OCI-LY1 (cell line): ENCODE measurements around the gene KCNN4.

Experiments
- H2AFZ ChIP-seq: fragments of 200-600 bp; sonication (generic), shearing (Covaris generic); 2 replicates; pipeline ENCODE4 v1.6.0; 2014; ENCODE audit warnings: antibody characterized with exemption, mild to moderate bottlenecking, low read length
- H3F3A ChIP-seq: fragments of 200-600 bp; sonication (generic), shearing (Covaris generic); 2 replicates; pipeline ENCODE4 v1.6.0; 2014; ENCODE audit warnings: mild to moderate bottlenecking, antibody characterized with exemption, low read length, moderate library complexity; ENCODE audit not compliant: insufficient read depth
- H3K27ac ChIP-seq: fragments of 200-600 bp; sonication (generic); 2 replicates; pipeline ENCODE4 v1.5.1; 2014; ENCODE audit warnings: low read length, mixed run types, mild to moderate bottlenecking, low read depth; ENCODE audit not compliant: poor library complexity, severe bottlenecking
- H3K27me3 ChIP-seq: fragments of 200-600 bp; sonication (generic); 2 replicates; pipeline ENCODE4 v1.6.0; 2014; ENCODE audit warnings: antibody characterized with exemption, mild to moderate bottlenecking, low read length, moderate library complexity; ENCODE audit not compliant: insufficient read depth
- H3K36me3 ChIP-seq: fragments of 200-600 bp; sonication (generic); 2 replicates; pipeline ENCODE4 v1.6.1; 2014; ENCODE audit warnings: mild to moderate bottlenecking, antibody characterized with exemption, low read length, moderate library complexity, mixed read lengths; ENCODE audit not compliant: insufficient read depth
- H3K4me1 ChIP-seq: fragments of 200-600 bp; sonication (generic); 2 replicates; pipeline ENCODE4 v1.5.1; 2014; ENCODE audit warnings: mild to moderate bottlenecking, low read length, moderate library complexity; ENCODE audit not compliant: insufficient read depth, severe bottlenecking
- H3K4me2 ChIP-seq: fragments of 200-600 bp; sonication (generic), shearing (Covaris generic); 2 replicates; pipeline ENCODE4 v1.6.1; 2014; ENCODE audit warnings: low read length
- H3K4me3 ChIP-seq: fragments of 200-600 bp; sonication (generic); 2 replicates; pipeline ENCODE4 v1.5.1; 2014; ENCODE audit warnings: low read length, low read depth, mild to moderate bottlenecking, mixed read lengths; ENCODE audit not compliant: poor library complexity, severe bottlenecking
- H3K79me2 ChIP-seq: fragments of 200-600 bp; shearing (Covaris generic); 2 replicates; pipeline ENCODE4 v1.6.1; 2016; ENCODE audit warnings: mixed run types, low read length, mixed read lengths; ENCODE audit not compliant: insufficient read depth
- H3K9ac ChIP-seq: fragments of 200-600 bp; sonication (generic), shearing (Covaris generic); 2 replicates; pipeline ENCODE4 v1.6.1; 2014; ENCODE audit warnings: mild to moderate bottlenecking, low read length, mixed read lengths
- H3K9me2 ChIP-seq: fragments of 200-600 bp; sonication (generic), shearing (Covaris generic); 2 replicates; pipeline ENCODE4 v1.6.1; 2014; ENCODE audit warnings: low read depth, mild to moderate bottlenecking, low read length, mixed read lengths
- H3K9me3 ChIP-seq: fragments of 200-600 bp; shearing (Covaris generic); 2 replicates; pipeline ENCODE4 v1.6.1; 2014; ENCODE audit warnings: low read length, mixed read lengths
- H4K20me1 ChIP-seq: fragments of 200-600 bp; sonication (generic), shearing (Covaris generic); 2 replicates; pipeline ENCODE4 v1.6.0; 2016; ENCODE audit warnings: mild to moderate bottlenecking, low read length; ENCODE audit not compliant: insufficient read depth
- CTCF ChIP-seq: fragments of 200-600 bp; sonication (generic), shearing (Covaris generic); IDR thresholded peaks from 2 replicates; pipeline ENCODE4 v1.5.1; 2017; ENCODE audit warnings: mild to moderate bottlenecking, antibody characterized with exemption, low read length, moderate library complexity, mixed read lengths
- EZH2 ChIP-seq: fragments of 200-600 bp; sonication (generic), shearing (Covaris generic); IDR thresholded peaks from 2 replicates; pipeline ENCODE4 v1.8.0; 2017; ENCODE audit warnings: borderline replicate concordance, mixed run types, mild to moderate bottlenecking, antibody characterized with exemption, low read length, moderate library complexity, mixed read lengths

KCNN4 gene

GRCh38 chr19:43797556-43797955 is 16.8 kb upstream of the KCNN4 start:
- Histone ChIP-seq H3K9me2 (no peaks in the 10 kb centered on the region), H3K36me3 (no peaks in the 10 kb centered on the region), H3K27ac (no peak overlapping the region), H3K27me3 (no peaks in the 10 kb centered on the region), H3K9ac (no peak overlapping the region), H3F3A (no peaks in the 10 kb centered on the region), H4K20me1 (no peaks in the 10 kb centered on the region), H3K4me3 (no peak overlapping the region), H3K4me2 (no peak overlapping the region), H3K9me3 (no peaks in the 10 kb centered on the region), H3K4me1 (no peaks in the 10 kb centered on the region), H3K79me2 (no peaks in the 10 kb centered on the region), H2AFZ (no peak overlapping the region)
- TF ChIP-seq CTCF = no peak
- TF ChIP-seq EZH2 = no peak

- Histone ChIP-seq H3K4me1 (no peaks in the 10 kb centered on the region), H3K27ac (no peak overlapping the region), H3K36me3 (no peaks in the 10 kb centered on the region), H3K9me2 (no peaks in the 10 kb centered on the region), H3K4me2 (no peak overlapping the region), H2AFZ (no peak overlapping the region), H3K9ac (no peak overlapping the region), H3K79me2 (no peaks in the 10 kb centered on the region), H4K20me1 (no peaks in the 10 kb centered on the region), H3K4me3 (no peak overlapping the region), H3K9me3 (no peaks in the 10 kb centered on the region), H3F3A (no peaks in the 10 kb centered on the region), H3K27me3 (no peaks in the 10 kb centered on the region)
- TF ChIP-seq CTCF (no peak), EZH2 (no peak)
Measured at GRCh38 chr19:43797118-43797517, 16.3 kb upstream of the KCNN4 start.

- Histone ChIP-seq H3K9me3 (no peaks in the 10 kb centered on the region), H3K36me3 (no peaks in the 10 kb centered on the region), H3K9ac (no peak overlapping the region), H3K27ac (no peak overlapping the region), H3F3A (no peaks in the 10 kb centered on the region), H3K27me3 (no peaks in the 10 kb centered on the region), H3K79me2 (no peaks in the 10 kb centered on the region), H3K9me2 (no peaks in the 10 kb centered on the region), H2AFZ (no peak overlapping the region), H4K20me1 (no peaks in the 10 kb centered on the region), H3K4me1 (no peaks in the 10 kb centered on the region), H3K4me3 (no peak overlapping the region), H3K4me2 (no peak overlapping the region)
- TF ChIP-seq EZH2 = no peak
- no peak for TF ChIP-seq CTCF
Measured at GRCh38 chr19:43790587-43790986, 9.8 kb upstream of the KCNN4 start.
